GM23338 (cell line): ENCODE data around the gene POMT2.

Experiments
- CREB1 ChIP-seq: fragments of 250-450 bp; sonication (Bioruptor Pico); IDR thresholded peaks from 2 replicates; pipeline ENCODE4 v1.5.0; 2020; ENCODE audit warnings: low read depth, mild to moderate bottlenecking, moderate library complexity
- CTCF ChIP-seq, 2 experiments: fragments of 200-600 bp in 1 of 2; sonication (generic) in 1 of 2; conservative IDR thresholded peaks; 2 replicates each; pipeline versions ENCODE4 v1.5.1 to v1.6.1; 2016 to 2017; ENCODE audit warnings: antibody characterized with exemption in 2 of 2, low read depth in 2 of 2, mild to moderate bottlenecking in 2 of 2, moderate library complexity in 1 of 2
- ETS1 ChIP-seq: IDR thresholded peaks from 2 replicates; pipeline ENCODE4 v1.6.1; 2016; ENCODE audit warnings: antibody characterized with exemption
- EZH2 ChIP-seq: fragments of 200-600 bp; sonication (generic); IDR thresholded peaks from one replicate; pipeline ENCODE4 v1.8.0; 2017; ENCODE audit warnings: antibody characterized with exemption, mild to moderate bottlenecking, low read depth; ENCODE audit not compliant: unreplicated experiment
- EZH2phosphoT487 ChIP-seq: fragments of 200-600 bp; sonication (generic); IDR thresholded peaks from one replicate; pipeline ENCODE4 v1.8.1; 2018; ENCODE audit warnings: antibody characterized with exemption; ENCODE audit not compliant: unreplicated experiment
- JUNB ChIP-seq: IDR thresholded peaks from one replicate; pipeline ENCODE4 v1.6.1; 2016; ENCODE audit warnings: antibody characterized with exemption; ENCODE audit not compliant: unreplicated experiment
- NANOG ChIP-seq: IDR thresholded peaks from 2 replicates; pipeline ENCODE4 v1.6.1; 2016; ENCODE audit warnings: antibody characterized with exemption, borderline replicate concordance
- POLR2AphosphoS5 ChIP-seq: IDR thresholded peaks from 2 replicates; pipeline ENCODE4 v1.6.1; 2016; ENCODE audit warnings: antibody characterized with exemption, low read depth
- ZNF114 ChIP-seq: fragments of 250-450 bp; sonication (Bioruptor Pico); IDR thresholded peaks from 2 replicates; pipeline ENCODE4 v1.5.0; 2020; ENCODE audit warnings: mild to moderate bottlenecking, moderate library complexity
- ZNF462 ChIP-seq: fragments of 250-450 bp; sonication (Bioruptor Pico); IDR thresholded peaks from 2 replicates; pipeline ENCODE4 v1.5.0; 2020; ENCODE audit warnings: mild to moderate bottlenecking, moderate library complexity
- TF ChIP-seq, protein P1 (sequence below): IDR thresholded peaks from one replicate; pipeline ENCODE4 v1.6.1; 2018; ENCODE audit warnings: antibody characterized with exemption; ENCODE audit not compliant: unreplicated experiment

- TF ChIP-seq CTCF (conservative IDR thresholded peaks at IDR 0.05; ENCODE audit: low read depth in 2 of 2) (no peak), POLR2AphosphoS5 (no peak), EZH2 (no peak), JUNB (no peak), ZNF462 (CRISPR knock-in tag) (no peak), EZH2phosphoT487 (no peak), CREB1 (no peak), ZNF114 (CRISPR knock-in tag) (no peak), ETS1 (no peak), NANOG (no peak)
- TF ChIP-seq, protein P1, sequence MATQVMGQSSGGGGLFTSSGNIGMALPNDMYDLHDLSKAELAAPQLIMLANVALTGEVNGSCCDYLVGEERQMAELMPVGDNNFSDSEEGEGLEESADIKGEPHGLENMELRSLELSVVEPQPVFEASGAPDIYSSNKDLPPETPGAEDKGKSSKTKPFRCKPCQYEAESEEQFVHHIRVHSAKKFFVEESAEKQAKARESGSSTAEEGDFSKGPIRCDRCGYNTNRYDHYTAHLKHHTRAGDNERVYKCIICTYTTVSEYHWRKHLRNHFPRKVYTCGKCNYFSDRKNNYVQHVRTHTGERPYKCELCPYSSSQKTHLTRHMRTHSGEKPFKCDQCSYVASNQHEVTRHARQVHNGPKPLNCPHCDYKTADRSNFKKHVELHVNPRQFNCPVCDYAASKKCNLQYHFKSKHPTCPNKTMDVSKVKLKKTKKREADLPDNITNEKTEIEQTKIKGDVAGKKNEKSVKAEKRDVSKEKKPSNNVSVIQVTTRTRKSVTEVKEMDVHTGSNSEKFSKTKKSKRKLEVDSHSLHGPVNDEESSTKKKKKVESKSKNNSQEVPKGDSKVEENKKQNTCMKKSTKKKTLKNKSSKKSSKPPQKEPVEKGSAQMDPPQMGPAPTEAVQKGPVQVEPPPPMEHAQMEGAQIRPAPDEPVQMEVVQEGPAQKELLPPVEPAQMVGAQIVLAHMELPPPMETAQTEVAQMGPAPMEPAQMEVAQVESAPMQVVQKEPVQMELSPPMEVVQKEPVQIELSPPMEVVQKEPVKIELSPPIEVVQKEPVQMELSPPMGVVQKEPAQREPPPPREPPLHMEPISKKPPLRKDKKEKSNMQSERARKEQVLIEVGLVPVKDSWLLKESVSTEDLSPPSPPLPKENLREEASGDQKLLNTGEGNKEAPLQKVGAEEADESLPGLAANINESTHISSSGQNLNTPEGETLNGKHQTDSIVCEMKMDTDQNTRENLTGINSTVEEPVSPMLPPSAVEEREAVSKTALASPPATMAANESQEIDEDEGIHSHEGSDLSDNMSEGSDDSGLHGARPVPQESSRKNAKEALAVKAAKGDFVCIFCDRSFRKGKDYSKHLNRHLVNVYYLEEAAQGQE = no peak
Observed at GRCh38 chr14:77273796-77274195, 46.9 kb downstream of the POMT2 start.
